ENCODE measurements around the gene ACAA1.

Gene ACAA1

GRCh38 chr3:38154625-38155255, 17.8 kb upstream of the ACAA1 start:
- in situ Hi-C loops (cut with HindIII; ENCODE audit: low sequenced_read_pairs) = no loop called here

- in situ Hi-C loops (cut with HindIII; ENCODE audit: low sequenced_read_pairs) = no loop called here
Observed at GRCh38 chr3:38154033-38154494, 17.1 kb upstream of the ACAA1 start.

GRCh38 chr3:38153221-38153620, 16.3 kb upstream of the ACAA1 start:
- in situ Hi-C loops (cut with HindIII; ENCODE audit: low sequenced_read_pairs) = no loop called here

DNA sequence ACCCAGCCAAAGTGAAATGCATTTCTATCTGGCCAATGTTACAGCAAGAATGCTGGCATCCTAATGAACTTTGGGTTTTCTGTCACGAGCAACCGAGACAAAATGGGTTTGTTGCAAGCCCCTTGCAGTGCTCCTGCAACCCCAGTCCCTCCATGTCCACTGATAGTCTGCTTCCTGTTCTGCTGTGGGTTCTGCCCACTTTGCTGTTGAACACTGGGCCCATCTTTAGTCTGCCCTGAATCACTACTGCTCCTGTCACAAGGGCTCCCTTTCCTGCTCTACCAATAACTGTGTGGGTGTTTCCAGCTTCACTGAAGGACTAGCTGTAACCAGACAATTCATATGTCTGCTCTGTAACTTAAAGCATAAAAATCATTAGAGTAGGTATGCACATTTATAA, 15.7 kb upstream of the ACAA1 start:
- in situ Hi-C loops (cut with HindIII; ENCODE audit: low sequenced_read_pairs) = no loop called here

DNA sequence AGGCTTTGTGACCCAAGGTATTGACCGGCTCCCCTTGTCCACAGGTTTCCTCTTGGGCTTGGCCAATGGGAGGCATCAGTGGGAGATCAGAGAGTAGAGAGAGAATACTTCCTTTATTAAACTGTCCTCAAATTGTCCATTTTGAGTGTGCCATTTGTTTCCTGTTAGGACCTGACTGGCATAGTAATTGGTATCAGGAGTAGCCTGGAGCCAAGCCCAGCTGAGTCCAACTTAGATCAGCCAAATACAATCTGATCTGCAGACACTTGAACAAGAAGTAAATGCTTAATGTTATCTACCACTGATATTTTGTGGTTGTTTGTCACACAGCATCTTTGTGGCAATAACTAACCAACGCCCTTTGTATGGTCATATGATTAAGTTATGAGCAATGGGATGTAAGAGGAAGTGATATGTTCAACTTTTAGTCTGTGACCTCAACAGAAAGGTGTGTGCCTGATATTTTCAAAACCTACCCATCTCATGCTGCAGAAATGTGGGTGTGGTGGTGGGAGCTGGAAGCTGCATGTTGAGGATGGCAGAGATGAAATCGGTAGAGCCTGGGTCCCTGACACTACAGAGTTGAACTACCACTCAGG, 14.8 kb upstream of the ACAA1 start:
- in situ Hi-C loops (cut with HindIII; ENCODE audit: low sequenced_read_pairs) = no loop called here

- in situ Hi-C loops (cut with HindIII; ENCODE audit: low sequenced_read_pairs) = no loop called here
Observed at GRCh38 chr3:38150780-38151528, 14.0 kb upstream of the ACAA1 start.

- in situ Hi-C loops (cut with HindIII; ENCODE audit: low sequenced_read_pairs) = no loop called here
Observed at GRCh38 chr3:38149708-38150107, 12.8 kb upstream of the ACAA1 start.

- in situ Hi-C loops (cut with HindIII; ENCODE audit: low sequenced_read_pairs) = no loop called here
Observed at GRCh38 chr3:38148311-38148882, 11.5 kb upstream of the ACAA1 start.

- in situ Hi-C loops (cut with HindIII; ENCODE audit: low sequenced_read_pairs) = no loop called here
Observed at GRCh38 chr3:38147421-38147820, 10.5 kb upstream of the ACAA1 start.

DNA sequence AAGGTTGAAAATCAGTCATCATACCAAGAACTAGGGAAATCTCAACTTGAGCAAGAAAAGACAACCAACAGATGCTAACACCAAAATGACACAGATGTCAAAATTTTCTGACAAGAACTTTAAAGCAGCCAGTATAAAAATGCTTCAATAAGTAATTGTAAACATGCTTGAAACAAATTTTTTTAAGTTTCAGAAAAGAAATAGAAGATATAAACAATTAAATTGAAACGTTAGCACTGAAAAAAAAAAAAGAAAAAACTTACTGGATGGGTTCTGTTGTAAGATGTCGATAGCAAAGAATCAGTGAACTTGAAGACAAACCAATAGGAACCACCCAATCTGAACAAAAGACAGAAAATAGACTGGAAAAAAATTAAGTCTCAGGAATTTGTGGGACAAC, 9.6 kb upstream of the ACAA1 start:
- in situ Hi-C loops (cut with HindIII; ENCODE audit: low sequenced_read_pairs) = no loop called here

- in situ Hi-C loops (cut with HindIII; ENCODE audit: low sequenced_read_pairs) = no loop called here
Observed at GRCh38 chr3:38143511-38143910, 6.6 kb upstream of the ACAA1 start.

DNA sequence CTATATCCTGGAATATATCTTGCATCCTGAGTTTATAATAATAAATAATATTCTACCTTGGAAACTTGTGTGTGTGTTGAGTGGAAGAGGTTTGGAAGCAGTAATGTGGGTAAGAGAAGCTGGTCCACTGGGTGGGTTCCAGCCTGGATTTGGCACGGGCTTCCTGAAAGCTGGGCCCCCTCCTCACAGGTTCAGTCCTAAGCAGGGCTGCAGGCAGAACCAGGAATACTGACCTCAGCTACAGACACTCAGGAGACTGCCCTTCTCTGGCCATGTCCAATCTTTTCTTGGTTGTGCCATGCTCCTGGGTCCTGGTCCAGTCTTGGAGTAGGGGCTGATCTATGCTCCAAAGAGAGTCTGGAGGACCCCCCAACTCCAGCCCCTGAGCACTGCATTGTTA, 6.0 kb upstream of the ACAA1 start:
- in situ Hi-C loops (cut with HindIII; ENCODE audit: low sequenced_read_pairs) = no loop called here

DNA sequence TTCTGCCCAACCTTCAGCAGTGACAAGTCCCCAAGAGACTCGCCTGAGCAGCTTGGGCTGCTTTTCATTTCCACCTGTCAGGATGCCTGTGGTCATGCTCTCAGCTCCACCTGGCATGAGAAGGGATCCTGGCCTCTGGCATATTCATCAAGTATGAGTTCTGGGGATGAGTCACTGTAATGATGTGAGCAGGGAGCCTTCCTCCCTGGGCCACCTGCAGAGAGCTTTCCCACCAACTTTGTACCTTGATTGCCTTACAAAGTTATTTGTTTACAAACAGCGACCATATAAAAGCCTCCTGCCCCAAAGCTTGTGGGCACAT, 5.0 kb upstream of the ACAA1 start:
- in situ Hi-C loops (cut with HindIII; ENCODE audit: low sequenced_read_pairs) = no loop called here

DNA sequence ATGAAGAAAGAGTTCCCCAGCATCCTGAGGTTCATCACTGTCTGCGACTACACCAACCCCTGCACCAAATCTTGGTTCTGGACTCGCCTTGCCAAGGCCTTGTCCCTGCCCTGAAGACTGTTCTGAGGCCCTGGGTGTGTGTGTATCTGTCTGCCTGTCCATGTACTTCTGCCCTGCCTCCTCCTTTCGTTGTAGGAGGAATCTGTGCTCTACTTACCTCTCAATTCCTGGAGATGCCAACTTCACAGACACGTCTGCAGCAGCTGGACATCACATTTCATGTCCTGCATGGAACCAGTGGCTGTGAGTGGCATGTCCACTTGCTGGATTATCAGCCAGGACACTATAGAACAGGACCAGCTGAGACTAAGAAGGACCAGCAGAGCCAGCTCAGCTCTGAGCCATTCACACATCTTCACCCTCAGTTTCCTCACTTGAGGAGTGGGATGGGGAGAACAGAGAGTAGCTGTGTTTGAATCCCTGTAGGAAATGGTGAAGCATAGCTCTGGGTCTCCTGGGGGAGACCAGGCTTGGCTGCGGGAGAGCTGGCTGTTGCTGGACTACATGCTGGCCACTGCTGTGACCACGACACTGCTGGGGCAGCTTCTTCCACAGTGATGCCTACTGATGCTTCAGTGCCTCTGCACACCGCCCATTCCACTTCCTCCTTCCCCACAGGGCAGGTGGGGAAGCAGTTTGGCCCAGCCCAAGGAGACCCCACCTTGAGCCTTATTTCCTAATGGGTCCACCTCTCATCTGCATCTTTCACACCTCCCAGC, 4.4 kb upstream of the ACAA1 start:
- in situ Hi-C loops (cut with HindIII; ENCODE audit: low sequenced_read_pairs) = no loop called here

DNA sequence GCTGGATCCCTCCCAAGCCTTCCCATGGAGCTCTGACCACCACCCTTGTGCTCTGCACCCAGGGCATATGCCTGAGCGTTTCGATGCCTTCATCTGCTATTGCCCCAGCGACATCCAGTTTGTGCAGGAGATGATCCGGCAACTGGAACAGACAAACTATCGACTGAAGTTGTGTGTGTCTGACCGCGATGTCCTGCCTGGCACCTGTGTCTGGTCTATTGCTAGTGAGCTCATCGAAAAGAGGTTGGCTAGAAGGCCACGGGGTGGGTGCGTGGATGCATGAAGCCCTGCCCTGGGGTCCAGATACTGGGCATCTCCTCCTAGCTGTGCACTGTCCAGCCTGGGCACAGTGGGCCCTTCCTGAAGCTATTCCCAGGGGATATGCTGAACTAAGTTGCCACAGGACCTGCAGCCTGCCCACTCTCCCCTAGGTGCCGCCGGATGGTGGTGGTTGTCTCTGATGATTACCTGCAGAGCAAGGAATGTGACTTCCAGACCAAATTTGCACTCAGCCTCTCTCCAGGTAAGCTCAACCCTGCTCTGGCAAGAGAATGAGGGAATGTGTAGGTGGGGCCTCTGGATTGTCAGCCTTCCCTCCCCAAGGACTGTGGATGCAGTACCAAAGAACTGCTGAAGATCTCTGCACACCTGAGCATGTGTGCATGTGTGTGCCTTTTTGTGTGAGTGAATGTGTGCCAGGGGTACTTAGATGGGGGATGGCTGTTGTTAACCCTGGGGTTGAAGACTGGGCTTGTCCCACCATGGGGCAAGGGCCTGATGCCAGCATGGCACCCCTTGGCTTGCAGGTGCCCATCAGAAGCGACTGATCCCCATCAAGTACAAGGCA, 3.6 kb upstream of the ACAA1 start:
- in situ Hi-C loops (cut with HindIII; ENCODE audit: low sequenced_read_pairs) = no loop called here

- in situ Hi-C loops (cut with HindIII; ENCODE audit: low sequenced_read_pairs) = no loop called here
Observed at GRCh38 chr3:38139652-38140051, 2.7 kb upstream of the ACAA1 start.

- in situ Hi-C loops (cut with HindIII; ENCODE audit: low sequenced_read_pairs) = no loop called here
Observed at GRCh38 chr3:38139191-38139590, 2.3 kb upstream of the ACAA1 start.

DNA sequence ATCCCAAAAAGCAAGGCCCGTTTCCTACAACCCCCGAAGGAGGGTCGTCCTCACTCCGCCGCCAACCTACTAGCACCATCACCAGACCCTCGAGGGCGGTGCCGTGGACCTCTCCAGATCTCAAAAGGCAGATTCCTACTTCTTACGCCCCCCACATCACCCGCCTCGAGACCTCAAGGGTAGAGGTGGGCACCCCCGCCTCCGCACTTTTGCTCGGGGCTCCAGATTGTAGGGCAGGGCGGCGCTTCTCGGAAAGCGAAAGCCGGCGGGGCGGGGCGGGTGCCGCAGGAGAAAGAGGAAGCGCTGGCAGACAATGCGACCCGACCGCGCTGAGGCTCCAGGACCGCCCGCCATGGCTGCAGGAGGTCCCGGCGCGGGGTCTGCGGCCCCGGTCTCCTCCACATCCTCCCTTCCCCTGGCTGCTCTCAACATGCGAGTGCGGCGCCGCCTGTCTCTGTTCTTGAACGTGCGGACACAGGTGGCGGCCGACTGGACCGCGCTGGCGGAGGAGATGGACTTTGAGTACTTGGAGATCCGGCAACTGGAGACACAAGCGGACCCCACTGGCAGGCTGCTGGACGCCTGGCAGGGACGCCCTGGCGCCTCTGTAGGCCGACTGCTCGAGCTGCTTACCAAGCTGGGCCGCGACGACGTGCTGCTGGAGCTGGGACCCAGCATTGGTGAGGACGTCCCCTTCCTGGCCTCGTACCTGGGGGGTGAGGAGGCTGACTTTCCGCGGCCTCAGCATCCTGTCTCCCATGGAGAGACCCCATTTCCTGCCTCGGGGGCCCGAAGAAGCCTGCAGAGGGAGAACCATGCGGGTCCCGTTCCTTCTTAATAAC, 1.6 kb upstream of the ACAA1 start, which contains the start of gene MYD88:
Gene MYD88, plus strand, starts transcription at position 313 of the 842 bp plus-strand sequence. Its CDS starts 40 bp downstream, at position 353.
- in situ Hi-C loops (cut with HindIII; ENCODE audit: low sequenced_read_pairs) = no loop called here

DNA sequence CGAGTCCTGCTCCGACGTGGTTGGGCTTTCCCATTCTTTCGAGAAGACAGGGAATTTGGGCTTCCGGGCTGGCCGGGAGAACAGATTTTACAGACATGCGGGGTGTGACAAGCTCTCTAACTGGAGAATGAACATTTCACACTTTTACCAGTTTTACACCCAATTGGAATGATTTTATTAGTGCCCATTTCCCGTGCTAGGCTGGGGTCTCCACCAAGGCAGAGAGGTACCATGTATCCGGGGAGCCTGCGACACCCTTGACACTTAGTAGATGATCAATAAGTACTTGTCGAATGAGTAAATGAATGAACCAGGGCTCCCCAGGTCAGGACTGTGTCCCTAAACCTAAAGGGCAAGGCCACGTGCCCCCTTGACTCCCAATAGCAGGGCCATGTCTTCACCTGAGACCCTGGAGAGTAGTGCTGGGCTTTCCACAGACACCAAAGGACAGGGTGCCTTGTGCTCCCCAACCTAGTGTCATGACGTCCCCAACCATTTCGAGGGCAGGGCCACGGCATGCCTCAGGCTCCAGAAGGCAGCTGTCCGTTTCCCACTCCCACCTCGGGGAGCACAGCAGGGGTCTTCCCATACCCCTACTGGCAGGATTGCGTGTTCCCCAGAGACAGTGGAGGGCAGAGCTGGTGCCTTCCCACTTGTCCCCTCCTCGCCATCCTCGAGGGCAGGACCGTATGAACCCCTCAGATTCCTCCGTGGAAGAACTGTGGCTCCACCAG, 855 bp upstream of the ACAA1 start:
- in situ Hi-C loops (cut with HindIII; ENCODE audit: low sequenced_read_pairs) = no loop called here
